Heart left ventricle (tissue), 13 donors: ENCODE data around the gene KRT38.

Source experiments
- CTCF ChIP-seq, 12 donors: fragments of 200-600 bp; sonication (generic) in 4 of 12; IDR thresholded peaks; one replicate each; pipeline versions ENCODE4 v1.5.0 to v1.8.0; 2018 to 2022; ENCODE audit warnings: antibody characterized with exemption in 12 of 12, mild to moderate bottlenecking in 5 of 12
- POLR2A ChIP-seq, 2 donors: fragments of 450-650 bp; IDR thresholded peaks; one replicate each; pipeline ENCODE4 v1.6.1; 2017; ENCODE audit warnings: antibody characterized with exemption in 2 of 2, mild to moderate bottlenecking in 2 of 2, moderate library complexity in 2 of 2
- donor health status: ischemic (EF 13 %, LVEDD 7.1; RV severe dilation, severe dysfunction).
- donor health status: DM: no; HTN: yes; CAD: no.
- donor health status: DM: no; HTN: no; CAD: no.
- donor health status: ischemic (EF 25% LVEDD 6.9; RV normal size, moderate dysfunction).
- donor health status: ischemic (EF 25% LVEDD 5.7; RV mildly dilated, moderate dysfunction).
- donor health status: ischemic (EF 35%, LVEDD 5.7; RV mildly dilated, moderate dysfunction).
- donor health status: nonischemic (EF 11% LVEDD 7.7; RV severe dilation, severe dysfunction).
- donor health status: DM: yes; HTN: yes; CAD: no.
- donor health status: PGD.
- donor health status: ischemic (EF 29% LVEDD 5.4; RV normal size, mild dysfunction).
- donor health status: nonischemic (EF 23%, LVEDD 6.1; RV moderate dilation, normal function).

GRCh38 chr17:41476866-41477815 is 36.4 kb upstream of the KRT38 start:
- TF ChIP-seq CTCF (IDR thresholded peaks at IDR 0.05): no peak
- TF ChIP-seq POLR2A (IDR thresholded peaks at IDR 0.05): no peak
